T-cell (primary cell): ENCODE results near the gene RGS3. TPM values are rescaled to one million over a fixed set of nuclear protein-coding genes. Genes with fewer than 3 reads are reported as not detected.

Experiments
- ATAC-seq, 4 experiments: fragments of 200-7000 bp in 3 of 4; fragments of 150-1000 bp in 1 of 4; cut with Tn5 transposase; replicated peaks in 1 of 4; 1 replicate in 3 of 4; 2 replicates in 1 of 4; pipeline ENCODE4 v1.10.0; 2021; ENCODE audit warnings: moderate library complexity in 3 of 4, mild to moderate bottlenecking in 2 of 4, moderate number of reproducible peaks in 1 of 4
- CTCF ChIA-PET, 2 donors: fragments of 300-600 bp; sonication (Branson Sonifier 250); formaldehyde crosslinking; loops; one replicate each; lab custom pipeline; 2022; ENCODE audit warnings: antibody characterized with exemption in 2 of 2; lab: Charles Lee
- POLR2A ChIA-PET, 2 donors: fragments of 300-600 bp; sonication (Branson Sonifier 250); formaldehyde crosslinking; loops; one replicate each; lab custom pipeline; 2022; ENCODE audit warnings: antibody characterized with exemption in 2 of 2; lab: Charles Lee
- DNase-seq, 35 experiments: peaks; one replicate each; pipeline versions ENCODE4 v3.0.0 to v3.0.0-alpha.2; 2013 to 2023
- H3K27ac ChIP-seq: one replicate; pipeline ENCODE4 v1.5.1; 2013; ENCODE audit warnings: low read length
- H3K27me3 ChIP-seq, 2 experiments: replicated peaks in 1 of 2; 1 replicate in 1 of 2; 2 replicates in 1 of 2; pipeline versions ENCODE4 v1.6.1 to v1.7.0; 2013; ENCODE audit warnings: low read length in 1 of 2, mixed read lengths in 1 of 2; ENCODE audit not compliant: control insufficient read depth in 2 of 2, insufficient read depth in 2 of 2; ENCODE audit errors: extremely low read depth in 1 of 2
- H3K36me3 ChIP-seq, 2 donors: 1 replicate in 1 of 2; 2 replicates in 1 of 2; pipeline versions ENCODE4 v1.6.1 to v1.7.0; 2013; ENCODE audit warnings: low read length in 1 of 2; ENCODE audit not compliant: control insufficient read depth in 2 of 2, insufficient read depth in 1 of 2; ENCODE audit errors: extremely low read depth in 1 of 2
- H3K4me1 ChIP-seq, 2 experiments: 1 replicate in 1 of 2; 2 replicates in 1 of 2; pipeline versions ENCODE4 v1.6.1 to v1.7.0; 2013; ENCODE audit warnings: low read length in 2 of 2, mixed read lengths in 1 of 2; ENCODE audit not compliant: insufficient read depth in 2 of 2, control insufficient read depth in 1 of 2; ENCODE audit errors: extremely low read depth in 1 of 2
- H3K4me3 ChIP-seq, 2 donors: 1 replicate in 1 of 2; 2 replicates in 1 of 2; pipeline versions ENCODE4 v1.5.1 to v1.7.0; 2013; ENCODE audit warnings: mild to moderate bottlenecking in 2 of 2, low read length in 1 of 2, moderate library complexity in 1 of 2; ENCODE audit not compliant: control insufficient read depth in 1 of 2; ENCODE audit errors: extremely low read depth in 1 of 2
- H3K9me3 ChIP-seq: 2 replicates; pipeline ENCODE4 v1.7.0; 2013
- H3K27ac Mint-ChIP-seq, 2 donors: one replicate each; pipeline ENCODE4 v1.8.0; 2020 to 2021; ENCODE audit warnings: mild to moderate bottlenecking in 2 of 2, mixed read lengths in 2 of 2
- H3K27me3 Mint-ChIP-seq, 2 donors: one replicate each; pipeline ENCODE4 v1.8.0; 2021 to 2022; ENCODE audit warnings: mixed read lengths in 2 of 2
- H3K36me3 Mint-ChIP-seq: one replicate; pipeline ENCODE4 v1.8.0; 2021; ENCODE audit warnings: mixed read lengths
- H3K4me1 Mint-ChIP-seq, 3 donors: one replicate each; pipeline ENCODE4 v1.8.0; 2020 to 2022; ENCODE audit warnings: mixed read lengths in 3 of 3, mild to moderate bottlenecking in 1 of 3
- H3K4me3 Mint-ChIP-seq, 3 donors: one replicate each; pipeline ENCODE4 v1.8.0; 2020 to 2022; ENCODE audit warnings: mild to moderate bottlenecking in 3 of 3, mixed read lengths in 3 of 3, moderate library complexity in 3 of 3
- H3K9me3 Mint-ChIP-seq, 3 donors: one replicate each; pipeline ENCODE4 v1.8.0; 2020 to 2022; ENCODE audit warnings: mixed read lengths in 3 of 3
- WGBS: methylation state at CpG from one replicate; pipeline ENCODE4 v1.1.5; 2013; ENCODE audit warnings: missing lambda C conversion rate; ENCODE audit not compliant: insufficient coverage; 5-methylcytosine and 5-hydroxymethylcytosine counted together
- total RNA-seq, 35 experiments: library from RNA in 6 of 35; stranded (reverse) in 6 of 35; fragments of 120-200 nt in 1 of 35; gene quantifications; one replicate each; pipeline versions ENCODE4 v1.2.1 to v1.2.4 and lab custom pipeline; 2013 to 2026

The RGS3 gene
- total RNA-seq, 5 donors from 2014 or later (not counting 1 experiment from before 2014, with no cell fraction given): 15.9 to 36.5 (median 24.9) TPM

DNA sequence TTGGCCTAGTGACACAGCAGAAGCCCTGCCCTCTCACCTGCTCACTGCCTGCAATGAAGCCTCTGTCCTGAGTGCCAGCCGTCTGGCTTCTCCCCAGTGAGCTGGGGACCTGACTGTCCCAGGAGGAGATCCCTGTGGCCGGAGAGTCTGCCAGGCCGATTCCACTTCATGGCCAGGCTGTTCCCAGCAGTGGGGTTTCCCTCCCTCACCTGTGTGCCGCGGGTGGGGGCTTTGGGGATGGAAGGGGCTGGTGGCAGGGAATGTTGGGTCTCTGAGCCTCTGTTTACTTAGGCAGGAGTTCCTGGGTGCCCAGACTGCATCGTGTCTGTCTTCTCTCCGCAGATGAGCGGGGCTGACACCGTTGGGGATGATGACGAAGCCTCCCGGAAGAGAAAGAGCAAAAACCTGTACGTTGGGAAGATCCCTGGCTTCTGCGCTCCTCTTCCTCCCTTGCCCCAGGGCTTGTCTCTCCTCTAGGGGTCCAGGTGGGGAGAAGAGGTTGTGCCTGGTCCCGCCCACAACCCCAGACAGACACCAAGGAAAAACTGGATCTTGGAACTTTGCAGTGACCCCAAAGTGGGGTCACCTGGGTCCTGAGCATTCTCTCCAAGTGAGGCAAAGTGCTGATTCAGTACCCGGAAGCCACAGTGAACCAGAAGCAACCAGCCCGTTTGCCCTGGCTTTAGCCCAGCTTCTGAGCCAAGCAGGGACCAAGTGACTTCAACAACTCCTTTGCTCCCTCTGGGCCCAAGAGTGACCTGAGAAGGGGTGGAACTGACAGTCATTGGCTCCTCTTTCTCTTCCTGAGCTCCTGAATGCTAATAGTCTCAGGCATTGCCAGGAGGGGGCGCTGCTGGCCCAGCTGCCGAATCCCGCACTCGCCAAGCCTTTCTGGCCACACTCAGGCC is 127.7 kb downstream of the RGS3 start:
- Mint-ChIP-seq H3K4me1 (peaks cover 22 to 44% (median 24%) of the 10 kb centered on the region in 3 donors), H3K9me3 (no peaks in the 10 kb centered on the region), H3K4me3 (no peak overlapping the region), H3K36me3 (peaks cover 28% of the 10 kb centered on the region), H3K27me3 (no peaks in the 10 kb centered on the region), H3K27ac (peak overlapping the region in 1 of 2 donors; percentile 43)
- ChIA-PET CTCF (interaction anchor here (0.6 to 1.7 kb wide), 7 partner anchors 8 to 190 kb away, joined by 3 to 9 read pairs (median 7); partner anchors contain the start of gene ALAD (in 1 of the 2)), POLR2A (interaction anchor here in 1 of 2 donors (0.6 kb wide), 1 partner anchor 21 kb away, joined by 4 read pairs; no protein-coding TSS in a partner anchor)
- WGBS: 88% methylated on average over 4 of the region's 20 CpGs
- ATAC-seq (peak in 2 of 4 experiments; percentile 24 to 35), DNase-seq (peak in 23 of 35 experiments; percentile 4 to 64 (median 35))
- Histone ChIP-seq H3K9me3 (no peaks in the 10 kb centered on the region), H3K27me3 (no peaks in the 10 kb centered on the region), H3K4me3 (no peak overlapping the region), H3K27ac (no peak overlapping the region), H3K4me1 (peaks cover 0 to 46% of the 10 kb centered on the region in 2 experiments), H3K36me3 (peaks cover 14 to 64% of the 10 kb centered on the region in 2 donors)

DNA sequence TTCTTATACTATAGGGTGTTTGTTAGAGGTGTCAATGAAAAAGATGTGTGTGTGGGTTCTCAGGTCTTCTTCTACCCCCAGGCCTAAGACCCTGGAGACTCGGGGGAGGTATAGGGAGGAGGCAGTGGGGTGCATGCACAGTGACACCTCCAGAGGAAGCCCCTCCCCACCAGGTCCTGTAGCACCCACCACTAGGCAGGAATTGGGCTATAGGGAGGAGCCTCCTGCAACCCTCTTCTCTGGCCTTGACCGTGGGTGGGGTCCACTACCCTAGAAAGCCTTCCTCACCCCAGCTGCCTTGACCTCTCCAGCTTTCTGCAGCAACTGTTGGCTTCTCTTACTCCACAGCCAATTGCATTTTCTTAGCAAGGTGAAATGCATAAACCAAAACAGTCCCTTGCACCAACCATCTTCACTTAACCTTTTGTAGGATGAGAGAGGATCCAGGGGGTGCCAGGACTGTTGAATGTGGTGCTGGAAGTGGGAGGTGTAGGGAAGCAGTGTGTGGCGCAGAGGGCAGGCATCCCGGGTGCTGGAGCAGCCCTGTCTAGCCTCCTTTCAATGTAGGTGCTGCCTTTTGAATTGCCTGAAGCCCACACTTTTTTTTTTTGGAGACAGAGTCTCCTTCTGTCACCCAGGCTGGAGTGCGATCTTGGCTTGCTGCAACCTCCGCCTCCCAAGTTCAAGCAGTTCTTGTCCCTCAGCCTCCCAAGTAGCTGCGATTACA is 128.5 kb downstream of the RGS3 start:
- Mint-ChIP-seq H3K4me3 (no peak overlapping the region), H3K27ac (no peak overlapping the region), H3K36me3 (peaks cover 35% of the 10 kb centered on the region), H3K27me3 (no peaks in the 10 kb centered on the region), H3K9me3 (no peaks in the 10 kb centered on the region), H3K4me1 (peaks cover 17 to 37% (median 19%) of the 10 kb centered on the region in 3 donors)
- Histone ChIP-seq H3K4me1 (peaks cover 0 to 40% of the 10 kb centered on the region in 2 experiments), H3K36me3 (peaks cover 16 to 71% of the 10 kb centered on the region in 2 donors), H3K27me3 (no peaks in the 10 kb centered on the region), H3K27ac (no peak overlapping the region), H3K9me3 (no peaks in the 10 kb centered on the region), H3K4me3 (no peak overlapping the region)
- ATAC-seq: no peak
- 92% methylated on average over 2 of the region's 7 CpGs for WGBS
- DNase-seq: no peak
- ChIA-PET POLR2A (interaction anchor here in 1 of 2 donors (0.6 kb wide), 1 partner anchor 21 kb away, joined by 4 read pairs; no protein-coding TSS in a partner anchor), CTCF (interaction anchor here (0.6 to 1.7 kb wide), 7 partner anchors 9 to 146 kb away, joined by 3 to 9 read pairs (median 7); no protein-coding TSS in a partner anchor)

DNA sequence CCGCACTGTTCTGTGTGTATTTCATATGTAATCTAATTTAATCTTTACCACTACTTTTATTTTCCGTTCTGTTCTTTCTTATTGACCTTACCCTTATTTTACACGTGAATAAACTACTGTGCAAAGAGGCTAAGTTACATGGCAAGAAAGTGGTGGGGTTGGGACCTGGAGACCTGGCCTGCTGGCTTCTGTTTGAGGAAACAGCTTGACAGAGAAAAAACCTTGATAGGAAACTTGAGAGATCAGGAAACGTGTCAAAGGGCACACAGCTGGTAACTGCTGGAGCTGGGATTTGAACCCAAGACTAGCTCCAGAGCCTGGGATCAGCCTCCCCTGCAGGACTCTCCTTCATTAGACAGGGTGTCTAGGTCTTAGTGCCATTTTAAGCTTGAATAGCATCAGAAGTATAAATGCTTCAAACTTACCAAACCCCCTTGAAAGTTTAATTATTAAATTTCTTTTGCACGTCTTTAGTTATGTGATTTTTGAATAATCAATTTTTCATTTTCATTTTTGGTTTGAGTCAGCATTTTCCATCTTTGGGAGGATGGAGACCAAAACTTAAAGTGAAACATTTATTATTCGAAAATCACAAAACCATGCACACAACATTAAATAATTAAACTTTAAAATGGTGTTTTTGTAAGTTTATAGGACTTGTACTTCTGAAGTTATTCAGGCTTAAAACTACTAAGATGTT is 129.5 kb downstream of the RGS3 start:
- H3K4me1 ChIP-seq: peaks cover 0 to 33% of the 10 kb centered on the region in 2 experiments
- Mint-ChIP-seq H3K4me1 (peaks cover 16 to 29% (median 18%) of the 10 kb centered on the region in 3 donors), H3K27ac (peak overlapping the region; percentile 19 to 39), H3K9me3 (no peaks in the 10 kb centered on the region), H3K4me3 (no peak overlapping the region), H3K36me3 (peaks cover 34% of the 10 kb centered on the region), H3K27me3 (no peaks in the 10 kb centered on the region)
- no peak overlapping the region for H3K4me3 ChIP-seq
- H3K27me3 ChIP-seq: no peaks in the 10 kb centered on the region
- DNase-seq (no peak), ATAC-seq (no peak)
- H3K9me3 ChIP-seq: no peaks in the 10 kb centered on the region
- CTCF ChIA-PET: interaction anchor here in 1 of 2 donors (0.6 to 1.1 kb wide), 2 partner anchors 147 to 320 kb away, joined by 5 to 6 read pairs; no protein-coding TSS in a partner anchor
- POLR2A ChIA-PET: no interaction called here
- 10% methylated on average over 1 of the region's 6 CpGs for WGBS
- no peak overlapping the region for H3K27ac ChIP-seq
- peaks cover 16 to 71% of the 10 kb centered on the region in 2 donors for H3K36me3 ChIP-seq

DNA sequence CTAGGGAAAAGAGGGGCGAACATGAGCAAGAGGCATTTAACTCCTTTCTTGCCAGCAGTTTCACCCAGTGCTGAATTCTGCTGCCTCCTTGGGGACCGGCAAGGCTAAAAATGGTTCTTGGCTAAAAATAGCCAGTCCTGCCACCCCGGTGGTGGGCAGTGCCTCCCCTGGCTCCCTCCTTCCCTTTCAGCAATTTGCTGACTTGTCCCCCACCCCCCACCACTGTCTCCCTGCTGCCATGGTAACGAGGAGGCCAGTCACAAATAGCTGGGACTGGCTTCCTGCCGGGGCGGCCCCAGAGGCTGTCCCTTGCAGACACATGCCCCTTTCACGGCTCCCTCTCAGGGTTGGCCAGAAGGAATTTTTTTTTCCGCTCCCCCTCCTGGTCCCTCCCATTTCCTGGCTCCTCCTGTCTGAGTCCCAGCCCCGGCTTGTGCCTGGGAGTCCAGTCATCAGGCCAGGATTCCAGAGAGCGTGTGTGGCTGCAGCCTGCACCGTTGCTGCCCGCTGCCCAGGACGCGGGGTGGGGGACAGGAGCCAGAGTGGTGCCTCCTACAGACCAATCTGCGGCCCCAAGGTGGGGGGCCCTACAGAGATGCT is 130.3 kb downstream of the RGS3 start:
- no peak overlapping the region for H3K4me3 ChIP-seq
- H3K27me3 Mint-ChIP-seq: no peaks in the 10 kb centered on the region
- H3K9me3 ChIP-seq: no peaks in the 10 kb centered on the region
- H3K36me3 ChIP-seq: peaks cover 16 to 75% of the 10 kb centered on the region in 2 donors
- DNase-seq (no peak), ATAC-seq (no peak)
- WGBS: 63% methylated on average over 14 of the region's 15 CpGs
- H3K27ac ChIP-seq: no peak overlapping the region
- no peak overlapping the region for H3K27ac Mint-ChIP-seq
- H3K4me1 ChIP-seq: peaks cover 0 to 26% of the 10 kb centered on the region in 2 experiments
- no peak overlapping the region for H3K4me3 Mint-ChIP-seq
- POLR2A ChIA-PET: no interaction called here
- peaks cover 12 to 23% (median 14%) of the 10 kb centered on the region in 3 donors for H3K4me1 Mint-ChIP-seq
- no peaks in the 10 kb centered on the region for H3K27me3 ChIP-seq
- no peaks in the 10 kb centered on the region for H3K9me3 Mint-ChIP-seq
- H3K36me3 Mint-ChIP-seq: peaks cover 33% of the 10 kb centered on the region
- CTCF ChIA-PET: interaction anchor here in 1 of 2 donors (0.7 kb wide), 2 partner anchors 136 to 275 kb away, joined by 3 read pairs; no protein-coding TSS in a partner anchor

DNA sequence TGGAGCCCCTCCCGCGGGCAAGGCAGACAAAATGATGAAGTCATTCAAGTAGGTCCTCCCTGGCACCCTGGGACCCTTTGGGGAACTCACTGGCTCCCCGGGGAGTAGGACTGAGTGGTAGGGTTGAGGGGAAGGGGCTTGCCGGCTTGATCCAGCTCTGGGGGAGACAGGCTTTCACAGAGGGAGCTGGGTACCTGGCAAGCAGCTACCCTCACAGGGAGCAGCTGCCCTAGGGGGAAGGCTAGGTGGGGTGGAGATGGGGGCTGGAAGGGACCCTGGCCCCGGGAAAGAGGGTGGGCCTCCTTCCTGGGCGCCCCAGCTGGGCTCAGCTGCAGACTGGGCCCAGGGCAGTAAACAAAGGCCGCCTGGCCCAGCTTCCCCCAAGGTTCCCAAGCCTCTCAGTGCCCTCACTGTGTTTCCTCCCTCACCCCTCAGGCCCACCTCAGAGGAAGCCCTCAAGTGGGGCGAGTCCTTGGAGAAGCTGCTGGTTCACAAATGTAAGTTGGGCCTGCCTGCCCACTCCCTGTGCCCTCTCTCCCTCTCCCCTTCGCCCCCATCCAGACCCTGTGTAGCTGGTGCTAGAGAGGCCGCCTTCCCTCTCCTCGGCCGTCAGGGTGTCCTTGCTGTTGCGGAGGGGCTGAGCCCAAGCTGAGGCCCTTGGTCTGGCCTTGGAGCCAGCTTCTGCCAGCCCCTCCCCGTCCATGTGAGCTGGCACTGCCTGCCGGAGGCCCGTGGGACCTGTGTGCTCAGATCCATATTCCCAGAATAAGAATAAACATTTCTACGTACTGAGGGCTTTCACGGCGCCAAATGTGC is 131.2 kb downstream of the RGS3 start:
- Mint-ChIP-seq H3K4me1 (peaks cover 5 to 15% (median 7%) of the 10 kb centered on the region in 3 donors), H3K36me3 (peaks cover 33% of the 10 kb centered on the region), H3K4me3 (no peak overlapping the region), H3K27me3 (no peaks in the 10 kb centered on the region), H3K27ac (no peak overlapping the region), H3K9me3 (no peaks in the 10 kb centered on the region)
- no peak for ATAC-seq
- Histone ChIP-seq H3K27ac (no peak overlapping the region), H3K36me3 (peaks cover 9 to 73% of the 10 kb centered on the region in 2 donors), H3K4me3 (no peak overlapping the region), H3K9me3 (no peaks in the 10 kb centered on the region), H3K4me1 (peaks cover 0 to 16% of the 10 kb centered on the region in 2 experiments), H3K27me3 (no peaks in the 10 kb centered on the region)
- POLR2A ChIA-PET: no interaction called here
- CTCF ChIA-PET: interaction anchor here (0.7 to 0.8 kb wide), 2 partner anchors 63 to 276 kb away, joined by 3 read pairs; no protein-coding TSS in a partner anchor
- WGBS: 87% methylated on average over 13 of the region's 19 CpGs
- no peak for DNase-seq
